Thymus (tissue), 11 donors: ENCODE data around the gene DCUN1D2. TPM values are rescaled to one million over a fixed set of nuclear protein-coding genes. Genes with fewer than 3 reads are reported as not detected.

Source experiments
- DNase-seq, 9 donors: peaks; one replicate each; pipeline ENCODE4 v3.0.0-alpha.2; 2013; ENCODE audit warnings: low spot score in 9 of 9, low read depth in 6 of 9, missing footprints in 1 of 9
- H3K27ac ChIP-seq, 2 donors: one replicate each; pipeline ENCODE4 v1.5.1; 2013; ENCODE audit warnings: control low read depth in 1 of 2, low read depth in 1 of 2, low read length in 1 of 2, mild to moderate bottlenecking in 1 of 2, moderate library complexity in 1 of 2
- H3K27me3 ChIP-seq, 2 donors: one replicate each; pipeline ENCODE4 v1.5.1; 2013; ENCODE audit warnings: low read length in 1 of 2; ENCODE audit not compliant: control insufficient read depth in 2 of 2, insufficient read depth in 1 of 2
- H3K36me3 ChIP-seq, 2 donors: one replicate each; pipeline ENCODE4 v1.5.1; 2013; ENCODE audit warnings: low read length in 1 of 2, mild to moderate bottlenecking in 1 of 2, moderate library complexity in 1 of 2; ENCODE audit not compliant: control insufficient read depth in 2 of 2, insufficient read depth in 2 of 2
- H3K4me1 ChIP-seq, 2 donors: one replicate each; pipeline ENCODE4 v1.5.1; 2013; ENCODE audit warnings: low read length in 2 of 2; ENCODE audit not compliant: control insufficient read depth in 2 of 2, insufficient read depth in 2 of 2
- H3K4me3 ChIP-seq, 2 donors: one replicate each; pipeline ENCODE4 v1.5.1; 2013; ENCODE audit warnings: low read length in 2 of 2, control low read depth in 1 of 2, mild to moderate bottlenecking in 1 of 2
- H3K9me3 ChIP-seq, 2 donors: one replicate each; pipeline ENCODE4 v1.5.1; 2013; ENCODE audit warnings: low read length in 1 of 2, mild to moderate bottlenecking in 1 of 2; ENCODE audit not compliant: control insufficient read depth in 2 of 2, insufficient read depth in 1 of 2
- WGBS: extraction: QIAGEN DNeasy Blood & Tissue Kit; methylation state at CpG from one replicate; pipeline ENCODE4 v1.1.7; 2013; 5-methylcytosine and 5-hydroxymethylcytosine counted together
- polyA plus RNA-seq: library from polyadenylated mRNA; stranded (reverse); fragments of 200-250 nt; gene quantifications from one replicate; pipeline ENCODE4 v1.2.3, GENCODE V29; 2013
- total RNA-seq: library from RNA; stranded (reverse); fragments of 120-200 nt; gene quantifications from one replicate; pipeline ENCODE4 v1.2.4, GENCODE V29; 2013
- donor health status: healthy.

DCUN1D2 gene
- total and polyA plus RNA-seq, 2 donors = 9.8 to 22.5 TPM

DNA sequence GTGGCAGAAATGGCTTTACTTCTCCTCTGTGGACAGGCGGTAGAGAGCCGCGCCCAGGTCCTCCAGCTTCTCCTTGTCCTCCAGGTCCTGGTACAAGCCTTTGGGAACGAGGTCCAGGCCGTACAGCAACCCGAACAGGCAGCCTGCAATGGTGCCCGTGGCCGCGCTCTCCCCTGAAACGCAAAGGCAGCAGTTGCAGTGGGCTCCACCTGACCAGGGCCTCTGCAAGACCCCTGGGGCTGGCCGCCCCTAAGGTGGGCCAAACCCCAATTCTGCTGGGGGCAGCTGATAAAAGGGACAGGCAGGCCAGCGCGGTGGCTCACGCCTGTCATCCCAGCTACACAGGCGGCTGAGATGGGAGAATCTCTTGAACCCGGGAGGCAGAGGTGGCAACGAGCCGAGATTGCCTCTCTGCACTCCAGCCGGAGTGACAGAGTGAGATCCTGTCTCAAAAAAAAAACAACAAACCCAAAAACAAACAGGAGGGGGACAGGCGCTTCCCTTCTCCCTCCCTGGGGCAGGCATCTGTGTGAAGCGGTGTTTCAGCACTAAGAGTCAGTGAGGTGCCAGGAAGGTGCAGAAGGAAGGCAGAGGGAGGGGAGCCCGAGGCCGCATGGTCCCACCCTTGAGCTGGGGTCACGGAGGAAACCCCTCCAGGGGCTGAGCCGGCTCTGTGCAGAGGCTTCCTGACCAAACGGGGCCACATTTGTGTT lies 67.5 kb downstream of the DCUN1D2 start:
- DNase-seq = no peak
- Histone ChIP-seq H3K27ac (no peak overlapping the region), H3K36me3 (no peaks in the 10 kb centered on the region)

DNA sequence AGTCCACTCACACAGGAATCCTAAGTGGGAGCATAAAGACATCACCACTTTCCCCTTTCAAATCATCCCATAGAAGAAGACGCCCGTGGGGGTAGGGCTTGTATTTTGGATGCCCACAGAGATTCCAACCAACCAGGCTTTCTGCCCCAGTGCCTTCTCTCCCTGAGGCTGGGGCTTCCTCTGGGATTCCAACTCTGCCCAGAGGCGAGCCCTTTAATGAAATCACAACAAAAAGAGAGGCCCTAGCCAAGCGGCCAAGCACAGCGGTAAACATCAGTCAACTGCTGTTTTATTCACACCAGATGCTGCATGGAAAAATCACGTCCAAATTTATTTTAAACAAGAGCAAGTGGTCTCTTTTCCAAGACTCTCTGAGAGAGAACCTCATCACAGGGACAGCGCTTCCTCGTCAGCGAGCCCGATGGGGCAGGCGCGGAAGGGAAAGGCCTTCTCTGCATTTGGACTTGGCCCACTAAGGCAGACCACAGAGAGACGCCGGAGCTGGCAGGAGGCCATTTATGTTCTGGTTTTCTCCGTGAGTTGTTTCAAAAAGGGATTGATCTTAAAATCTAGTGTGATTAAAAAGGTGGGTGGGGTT lies 68.7 kb downstream of the DCUN1D2 start:
- Histone ChIP-seq H3K36me3 (no peaks in the 10 kb centered on the region), H3K4me1 (peaks cover 0 to 4% of the 10 kb centered on the region in 2 donors), H3K27me3 (peaks cover 0 to 15% of the 10 kb centered on the region in 2 donors), H3K27ac (no peak overlapping the region), H3K9me3 (peaks cover 1 to 3% of the 10 kb centered on the region in 2 donors), H3K4me3 (no peak overlapping the region)
- no peak for DNase-seq
- WGBS = 95% methylated on average over 15 of the region's 15 CpGs

More for the DNA sequence above, 67.5 kb downstream of the DCUN1D2 start:
- Histone ChIP-seq H3K27me3 (peaks cover 0 to 6% of the 10 kb centered on the region in 2 donors), H3K4me3 (no peak overlapping the region), H3K9me3 (peaks cover 1 to 3% of the 10 kb centered on the region in 2 donors), H3K4me1 (peaks cover 0 to 4% of the 10 kb centered on the region in 2 donors)
- WGBS = 93% methylated on average over 26 of the region's 26 CpGs

DNA sequence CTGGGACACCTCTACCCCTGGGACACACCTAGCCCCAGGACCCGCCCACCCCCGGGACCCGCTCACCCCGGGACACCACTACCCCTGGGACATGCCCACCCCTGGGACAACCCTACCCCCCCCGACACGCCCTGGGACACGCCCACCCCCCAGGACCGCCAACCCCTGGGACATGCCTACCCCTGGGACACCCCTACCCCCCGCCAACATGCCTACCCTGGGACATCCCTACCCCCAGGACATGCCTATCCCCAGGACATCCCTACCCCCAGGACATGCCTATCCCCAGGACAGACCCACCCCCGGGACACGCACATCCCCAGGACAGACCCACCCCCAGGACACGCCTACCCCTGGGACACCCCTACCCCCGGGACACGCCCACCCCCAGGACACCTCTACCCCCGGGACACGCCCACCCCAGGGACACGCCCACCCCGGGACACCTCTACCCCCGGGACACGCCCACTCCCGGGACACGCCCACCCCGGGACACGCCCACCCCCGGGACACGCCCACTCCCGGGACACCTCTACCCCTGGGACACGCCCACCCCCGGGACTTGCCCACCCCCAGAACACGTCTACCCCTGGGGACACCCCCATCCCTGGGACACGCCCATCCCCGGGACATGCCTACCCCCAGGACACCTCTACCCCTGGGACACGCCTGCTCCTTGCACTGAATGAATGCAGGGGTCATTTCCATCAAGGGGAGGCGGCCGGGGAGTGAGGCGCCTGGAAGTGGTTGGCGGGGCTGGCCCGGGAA lies 69.5 kb downstream of the DCUN1D2 start:
- Histone ChIP-seq H3K4me1 (peaks cover 0 to 4% of the 10 kb centered on the region in 2 donors), H3K27ac (no peak overlapping the region), H3K36me3 (no peaks in the 10 kb centered on the region), H3K27me3 (peaks cover 0 to 15% of the 10 kb centered on the region in 2 donors), H3K4me3 (no peak overlapping the region), H3K9me3 (peaks cover 0 to 1% of the 10 kb centered on the region in 2 donors)
- 85% methylated on average over 38 of the region's 38 CpGs for WGBS
- no peak for DNase-seq

DNA sequence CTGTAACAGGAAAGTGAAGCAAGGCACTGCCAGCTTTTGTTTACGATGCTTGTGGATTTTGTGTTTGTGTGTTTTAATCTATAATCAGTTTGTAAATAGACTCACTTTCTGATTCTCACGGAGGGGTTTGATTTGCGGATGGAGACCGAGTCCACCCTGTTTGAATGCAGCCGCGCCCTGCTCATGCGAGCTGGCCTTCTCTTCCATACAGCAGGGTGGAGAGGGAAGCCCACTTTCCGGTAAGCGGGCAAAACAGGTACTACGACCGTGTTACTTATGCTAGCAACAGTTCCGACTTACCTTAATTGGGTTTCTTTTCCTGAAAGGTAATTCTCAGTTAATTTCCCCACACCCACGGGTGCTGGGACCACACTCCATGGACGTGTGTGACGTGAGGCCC lies 70.3 kb downstream of the DCUN1D2 start:
- no peak for DNase-seq
- 98% methylated on average over 15 of the region's 15 CpGs for WGBS
- Histone ChIP-seq H3K27me3 (peaks cover 0 to 15% of the 10 kb centered on the region in 2 donors), H3K4me1 (peaks cover 0 to 4% of the 10 kb centered on the region in 2 donors), H3K27ac (no peak overlapping the region), H3K9me3 (peaks cover 0 to 1% of the 10 kb centered on the region in 2 donors), H3K36me3 (no peaks in the 10 kb centered on the region), H3K4me3 (no peak overlapping the region)

DNA sequence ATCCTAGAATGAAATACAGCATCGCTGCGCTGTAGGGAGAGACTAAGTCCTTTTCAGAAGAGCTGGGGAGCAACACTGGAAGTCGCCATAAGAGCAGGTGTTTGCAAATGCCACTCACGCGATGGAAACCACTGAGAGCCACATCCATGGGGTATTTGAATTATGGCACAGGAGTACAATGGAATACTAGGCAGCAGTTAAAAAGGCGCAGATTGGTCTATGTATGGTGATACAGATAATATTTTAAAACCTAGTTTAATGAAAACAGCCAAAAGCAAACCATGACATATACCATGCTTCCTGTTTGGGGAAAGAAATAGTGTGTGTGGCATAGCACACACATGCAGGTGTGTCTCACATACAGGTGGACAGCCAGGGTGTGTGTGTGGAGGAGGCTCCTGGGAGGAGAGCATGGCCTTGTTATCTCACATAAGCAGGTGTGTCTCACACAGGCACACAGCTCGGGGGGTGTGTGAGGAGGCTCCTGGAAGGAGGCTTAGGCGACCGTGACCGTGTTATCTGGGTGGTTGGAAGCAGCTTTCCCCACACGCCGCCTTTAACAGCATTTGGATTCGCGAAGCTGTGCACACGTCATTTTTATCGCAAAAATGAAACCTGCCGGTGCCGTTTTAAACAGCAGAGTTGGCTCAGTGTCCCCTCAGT lies 70.8 kb downstream of the DCUN1D2 start:
- DNase-seq = no peak
- H3K36me3 ChIP-seq = no peaks in the 10 kb centered on the region
- H3K4me1 ChIP-seq = peaks cover 0 to 4% of the 10 kb centered on the region in 2 donors
- 97% methylated on average over 18 of the region's 18 CpGs for WGBS
- H3K27me3 ChIP-seq = peaks cover 0 to 15% of the 10 kb centered on the region in 2 donors
- no peak overlapping the region for H3K4me3 ChIP-seq
- no peak overlapping the region for H3K27ac ChIP-seq
- peaks cover 0 to under 1% of the 10 kb centered on the region in 2 donors for H3K9me3 ChIP-seq

DNA sequence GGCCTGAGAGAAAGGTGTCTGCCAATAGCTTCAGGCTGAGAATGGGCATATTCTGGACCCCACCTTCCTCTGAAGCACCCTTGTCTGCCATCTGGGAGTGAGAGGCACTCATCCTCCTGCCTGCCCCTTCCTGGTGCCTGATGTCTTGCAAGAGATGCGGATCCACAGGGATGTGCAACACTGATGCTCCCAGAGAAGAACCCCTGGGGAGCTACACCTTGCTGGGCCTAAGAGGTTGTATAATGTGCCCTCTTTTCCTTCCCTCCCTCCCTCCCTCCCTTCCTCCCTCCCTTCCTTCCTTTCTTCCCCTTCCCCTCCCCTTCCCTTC lies 71.8 kb downstream of the DCUN1D2 start:
- peaks cover 0 to 15% of the 10 kb centered on the region in 2 donors for H3K27me3 ChIP-seq
- 97% methylated on average over 1 of the region's 1 CpG for WGBS
- no peak overlapping the region for H3K4me3 ChIP-seq
- no peak for DNase-seq
- H3K9me3 ChIP-seq = no peaks in the 10 kb centered on the region
- no peak overlapping the region for H3K27ac ChIP-seq
- no peaks in the 10 kb centered on the region for H3K36me3 ChIP-seq
- peaks cover 0 to 4% of the 10 kb centered on the region in 2 donors for H3K4me1 ChIP-seq

DNA sequence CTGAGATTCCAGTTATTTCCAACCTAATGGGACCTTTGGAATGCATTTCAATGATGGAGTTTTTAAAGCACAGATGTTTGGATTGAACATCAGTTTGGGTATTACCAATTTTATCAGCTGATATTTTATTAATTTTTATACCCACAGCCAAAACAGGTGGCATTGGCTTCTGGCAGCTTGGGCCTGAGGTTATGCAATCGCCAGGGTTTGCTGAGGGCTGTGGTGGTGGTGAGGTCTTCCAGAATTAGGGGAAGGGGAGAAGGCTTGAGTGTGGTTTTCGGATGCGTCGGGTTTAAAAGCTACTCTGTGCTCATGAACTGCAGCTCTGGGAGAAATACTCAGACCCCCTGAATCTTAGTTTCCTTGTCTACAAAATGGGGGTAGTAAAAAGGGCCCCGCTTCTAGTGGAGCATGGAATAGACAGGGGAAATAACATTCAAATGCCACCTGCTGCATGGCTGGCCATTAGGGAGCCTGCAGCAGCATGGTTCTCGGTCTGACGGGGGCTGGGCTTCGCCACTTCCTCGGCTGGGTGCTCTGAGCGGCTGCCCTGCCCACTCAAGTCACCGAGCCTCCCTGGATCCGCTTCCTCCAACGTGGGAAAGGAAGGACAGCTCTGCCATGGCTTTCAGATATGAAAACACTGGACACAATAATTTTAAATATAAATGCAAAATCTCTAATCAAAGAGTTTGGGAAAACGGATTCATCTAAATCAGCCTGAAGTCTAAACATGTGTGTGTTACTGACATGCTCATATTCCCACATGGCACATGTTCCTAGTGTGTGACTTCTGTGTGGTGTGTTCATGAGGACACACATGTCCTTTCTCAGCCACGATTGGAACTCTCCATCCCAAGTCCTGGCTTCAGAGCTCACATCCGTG lies 72.4 kb downstream of the DCUN1D2 start:
- Histone ChIP-seq H3K4me1 (peaks cover 0 to 4% of the 10 kb centered on the region in 2 donors), H3K4me3 (no peak overlapping the region), H3K9me3 (peaks cover 0 to 3% of the 10 kb centered on the region in 2 donors), H3K27me3 (peaks cover 0 to 15% of the 10 kb centered on the region in 2 donors), H3K36me3 (no peaks in the 10 kb centered on the region), H3K27ac (no peak overlapping the region)
- 79% methylated on average over 16 of the region's 16 CpGs for WGBS
- DNase-seq = no peak

DNA sequence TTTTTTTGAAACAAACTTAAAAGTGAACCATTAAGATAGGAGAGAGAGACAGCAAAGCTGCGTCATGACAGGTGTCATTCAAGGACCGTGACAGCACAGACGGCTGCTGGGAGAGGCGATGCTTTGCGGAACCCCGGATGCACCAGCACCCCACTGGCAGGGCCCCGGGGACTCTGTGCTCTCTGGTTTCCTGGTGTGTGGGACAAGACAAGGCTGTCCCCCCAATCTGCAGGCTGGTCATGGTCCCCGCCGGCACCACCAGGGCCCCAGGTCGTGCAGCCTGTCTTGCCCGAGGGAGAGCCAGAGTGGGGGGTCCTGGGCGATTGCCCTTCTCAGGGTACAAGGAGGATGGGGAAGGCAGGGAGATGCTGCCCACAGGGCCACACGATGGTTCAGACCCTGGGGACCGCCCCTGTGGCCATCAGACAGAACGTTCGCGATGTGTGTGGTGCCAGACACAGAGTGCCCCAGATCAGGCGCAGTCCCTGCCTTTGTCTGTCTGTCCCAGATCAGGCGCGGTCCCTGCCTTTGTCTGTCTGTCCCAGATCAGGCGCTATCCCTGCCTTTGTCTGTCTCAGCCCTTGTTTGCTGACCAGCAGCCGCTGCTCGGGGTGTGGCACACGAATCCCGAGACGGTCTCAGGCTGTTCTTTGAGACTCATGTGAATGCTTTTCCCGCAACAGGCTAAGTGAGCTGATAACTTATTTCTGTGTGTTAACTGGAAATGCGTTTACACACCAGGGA lies 73.3 kb downstream of the DCUN1D2 start:
- Histone ChIP-seq H3K36me3 (no peaks in the 10 kb centered on the region), H3K27me3 (peaks cover 0 to 15% of the 10 kb centered on the region in 2 donors), H3K4me3 (no peak overlapping the region), H3K4me1 (peaks cover 0 to 4% of the 10 kb centered on the region in 2 donors), H3K9me3 (peaks cover 0 to 10% of the 10 kb centered on the region in 2 donors), H3K27ac (no peak overlapping the region)
- no peak for DNase-seq
- WGBS = 90% methylated on average over 28 of the region's 28 CpGs
